Thoracic aorta (tissue), 2 donors: ENCODE results near the gene IL17REL. TPM values are rescaled to one million over a fixed set of nuclear protein-coding genes. Genes with fewer than 3 reads are reported as not detected.

Source experiments
- ATAC-seq: fragments of 150-250 bp; one replicate; pipeline ENCODE4 v1.8.0; 2017; ENCODE audit warnings: low read depth; ENCODE audit not compliant: insufficient number of reproducible peaks, low FRiP score
- DNase-seq: peaks from one replicate; pipeline ENCODE4 v3.0.0-alpha.2; 2020; ENCODE audit warnings: low spot score
- H3K27ac ChIP-seq, 2 donors: fragments of 200-600 bp; sonication (generic); 1 replicate in 1 of 2; 2 replicates in 1 of 2; pipeline ENCODE4 v1.5.1; 2016; ENCODE audit warnings: mild to moderate bottlenecking in 2 of 2, moderate library complexity in 2 of 2
- H3K27me3 ChIP-seq: fragments of 200-600 bp; sonication (generic); replicated peaks from 2 replicates; pipeline ENCODE4 v1.6.0; 2016; ENCODE audit warnings: mild to moderate bottlenecking; ENCODE audit not compliant: insufficient read depth
- H3K36me3 ChIP-seq: fragments of 200-600 bp; sonication (generic); one replicate; pipeline ENCODE4 v1.5.1; 2016
- H3K4me1 ChIP-seq, 2 donors: fragments of 200-600 bp; sonication (generic); 1 replicate in 1 of 2; 2 replicates in 1 of 2; pipeline versions ENCODE4 v1.5.1 to v1.6.0; 2016; ENCODE audit warnings: low read depth in 2 of 2, mild to moderate bottlenecking in 1 of 2; ENCODE audit not compliant: control insufficient read depth in 1 of 2
- H3K4me3 ChIP-seq: fragments of 200-600 bp; sonication (generic); 2 replicates; pipeline ENCODE4 v1.5.1; 2016; ENCODE audit warnings: mild to moderate bottlenecking
- H3K9me3 ChIP-seq: fragments of 200-600 bp; sonication (generic); 2 replicates; pipeline ENCODE4 v1.5.1; 2016
- CTCF ChIP-seq: fragments of 200-600 bp; sonication (generic); IDR thresholded peaks from one replicate; pipeline ENCODE4 v1.5.1; 2019; ENCODE audit warnings: antibody characterized with exemption
- total RNA-seq, 2 donors: library from RNA; depleted of rRNA; stranded (reverse); fragments of >200 nt; gene quantifications; one replicate each; pipeline versions ENCODE4 v1.1.0 to v1.2.3, GENCODE V29; 2016

The IL17REL gene
- total RNA-seq, 2 donors from 2014 or later, result not detected

GRCh38 chr22:50044485-50045118 is 32.0 kb upstream of the IL17REL start:
- Histone ChIP-seq H3K27me3 (no peaks in the 10 kb centered on the region), H3K9me3 (no peaks in the 10 kb centered on the region), H3K27ac (no peak overlapping the region), H3K36me3 (no peaks in the 10 kb centered on the region), H3K4me3 (no peak overlapping the region), H3K4me1 (no peaks in the 10 kb centered on the region)
- DNase-seq, result no peak
- TF ChIP-seq CTCF, result no peak
- ATAC-seq, result no peak

GRCh38 chr22:50041361-50042065 is 28.9 kb upstream of the IL17REL start:
- no peak for ATAC-seq

GRCh38 chr22:50040717-50041116 is 28.2 kb upstream of the IL17REL start:
- no peak for TF ChIP-seq CTCF
- no peak for DNase-seq
- no peaks in the 10 kb centered on the region for H3K27me3 ChIP-seq

More at GRCh38 chr22:50041361-50042065, 28.9 kb upstream of the IL17REL start:
- Histone ChIP-seq H3K27ac (no peak overlapping the region), H3K27me3 (no peaks in the 10 kb centered on the region), H3K4me1 (no peaks in the 10 kb centered on the region), H3K9me3 (no peaks in the 10 kb centered on the region), H3K4me3 (no peak overlapping the region), H3K36me3 (no peaks in the 10 kb centered on the region)
- TF ChIP-seq CTCF, result no peak
- DNase-seq, result no peak

GRCh38 chr22:50039669-50040443 is 27.3 kb upstream of the IL17REL start:
- DNase-seq, result no peak
- TF ChIP-seq CTCF, result no peak
- ATAC-seq, result no peak
- H3K4me1 ChIP-seq, result no peaks in the 10 kb centered on the region
- no peaks in the 10 kb centered on the region for H3K9me3 ChIP-seq
- no peaks in the 10 kb centered on the region for H3K36me3 ChIP-seq
- H3K27me3 ChIP-seq, result no peaks in the 10 kb centered on the region
- no peak overlapping the region for H3K4me3 ChIP-seq
- no peak overlapping the region for H3K27ac ChIP-seq

More at GRCh38 chr22:50040717-50041116, 28.2 kb upstream of the IL17REL start:
- Histone ChIP-seq H3K36me3 (no peaks in the 10 kb centered on the region), H3K27ac (no peak overlapping the region), H3K4me3 (no peak overlapping the region), H3K9me3 (no peaks in the 10 kb centered on the region), H3K4me1 (no peaks in the 10 kb centered on the region)
- ATAC-seq, result no peak
